Endodermal cell (in vitro differentiated cells): Measurements from ENCODE around the gene EOGT. TPM values are rescaled to one million over a fixed set of nuclear protein-coding genes. Genes with fewer than 3 reads are reported as not detected.

ENCODE experiments used
- DNase-seq: peaks from one replicate; pipeline ENCODE4 v3.0.0-alpha.2; 2017
- H3K27ac ChIP-seq: 2 replicates; pipeline ENCODE4 v1.5.1; 2013; ENCODE audit warnings: mild to moderate bottlenecking, low read depth, low read length, moderate library complexity
- H3K27me3 ChIP-seq: 2 replicates; pipeline ENCODE4 v1.6.1; 2013; ENCODE audit warnings: mild to moderate bottlenecking, low read length, moderate library complexity; ENCODE audit not compliant: insufficient read depth, control insufficient read depth, poor library complexity, severe bottlenecking
- H3K36me3 ChIP-seq: 2 replicates; pipeline ENCODE4 v1.7.0; 2013; ENCODE audit warnings: mild to moderate bottlenecking, low read length, moderate library complexity; ENCODE audit not compliant: control insufficient read depth, insufficient read depth
- H3K4me1 ChIP-seq: one replicate; pipeline ENCODE4 v1.7.0; 2013; ENCODE audit warnings: low read length; ENCODE audit not compliant: control insufficient read depth, insufficient read depth
- H3K4me3 ChIP-seq: 2 replicates; pipeline ENCODE4 v1.5.1; 2013; ENCODE audit warnings: mild to moderate bottlenecking, low read length, moderate library complexity
- H3K9ac ChIP-seq: 2 replicates; pipeline ENCODE4 v1.6.1; 2013; ENCODE audit warnings: mild to moderate bottlenecking, low read length, moderate library complexity; ENCODE audit not compliant: poor library complexity, severe bottlenecking; ENCODE audit errors: extremely low read depth
- H3K9me3 ChIP-seq: 2 replicates; pipeline ENCODE4 v1.6.1; 2013; ENCODE audit warnings: mild to moderate bottlenecking, low read length, moderate library complexity; ENCODE audit not compliant: control insufficient read depth
- H3K27ac Mint-ChIP-seq: 2 replicates; pipeline ENCODE4 v1.8.0; 2020; ENCODE audit warnings: mixed read lengths
- H3K27me3 Mint-ChIP-seq: 2 replicates; pipeline ENCODE4 v1.8.0; 2021; ENCODE audit warnings: mild to moderate bottlenecking, mixed read lengths; ENCODE audit not compliant: insufficient read depth
- H3K36me3 Mint-ChIP-seq: 2 replicates; pipeline ENCODE4 v1.8.0; 2020; ENCODE audit warnings: low read depth, mixed read lengths
- H3K4me1 Mint-ChIP-seq: 2 replicates; pipeline ENCODE4 v1.8.0; 2020; ENCODE audit warnings: mixed read lengths
- H3K4me3 Mint-ChIP-seq: 2 replicates; pipeline ENCODE4 v1.8.0; 2020; ENCODE audit warnings: mild to moderate bottlenecking, moderate library complexity, mixed read lengths
- H3K9me3 Mint-ChIP-seq: 2 replicates; pipeline ENCODE4 v1.8.0; 2020; ENCODE audit warnings: mild to moderate bottlenecking, mixed read lengths
- CTCF ChIP-seq: fragments of 200-600 bp; sonication (generic); conservative IDR thresholded peaks from 2 replicates; pipeline ENCODE4 v1.5.0; 2021; ENCODE audit warnings: antibody characterized with exemption, mild to moderate bottlenecking
- WGBS, 2 experiments: methylation state at CpG; one replicate each; pipeline versions ENCODE4 v1.1.5 to v1.1.7; 2013; ENCODE audit warnings: missing lambda C conversion rate in 2 of 2, mixed read lengths in 1 of 2; ENCODE audit not compliant: insufficient coverage in 1 of 2, insufficient read length in 1 of 2; 5-methylcytosine and 5-hydroxymethylcytosine counted together
- total RNA-seq, 2 donors: library from RNA; stranded (reverse); fragmentation: NEBNext Ultra II Directional in 1 of 2; extraction: Animal tissue kit (Norgen Biotek cat#: 25700) in 1 of 2; gene quantifications; 2 replicates in 1 of 2; 3 replicates in 1 of 2; pipeline ENCODE4 v1.2.1, GENCODE V29; 2021

EOGT gene
- total RNA-seq, 2 donors from 2014 or later, result 22.2 to 42.8 TPM

- no peak overlapping the region for H3K4me3 ChIP-seq
- Mint-ChIP-seq H3K9me3 (no peaks in the 10 kb centered on the region), H3K36me3 (peaks cover 24% of the 10 kb centered on the region), H3K27me3 (no peaks in the 10 kb centered on the region), H3K27ac (no peak overlapping the region), H3K4me1 (no peaks in the 10 kb centered on the region), H3K4me3 (no peak overlapping the region)
- WGBS, 2 experiments, result 90% methylated on average over 6 to 7 of the region's 7 CpGs
- H3K27me3 ChIP-seq, result peaks cover 8% of the 10 kb centered on the region
- peak; percentile 82 for DNase-seq
- H3K9ac ChIP-seq, result no peak overlapping the region
- no peaks in the 10 kb centered on the region for H3K4me1 ChIP-seq
- H3K27ac ChIP-seq, result no peak overlapping the region
- H3K9me3 ChIP-seq, result no peaks in the 10 kb centered on the region
- TF ChIP-seq CTCF, result peak; percentile 13
- peaks cover 39% of the 10 kb centered on the region for H3K36me3 ChIP-seq
Observed at GRCh38 chr3:68973639-68974038, 39.8 kb downstream of the EOGT start.

DNA sequence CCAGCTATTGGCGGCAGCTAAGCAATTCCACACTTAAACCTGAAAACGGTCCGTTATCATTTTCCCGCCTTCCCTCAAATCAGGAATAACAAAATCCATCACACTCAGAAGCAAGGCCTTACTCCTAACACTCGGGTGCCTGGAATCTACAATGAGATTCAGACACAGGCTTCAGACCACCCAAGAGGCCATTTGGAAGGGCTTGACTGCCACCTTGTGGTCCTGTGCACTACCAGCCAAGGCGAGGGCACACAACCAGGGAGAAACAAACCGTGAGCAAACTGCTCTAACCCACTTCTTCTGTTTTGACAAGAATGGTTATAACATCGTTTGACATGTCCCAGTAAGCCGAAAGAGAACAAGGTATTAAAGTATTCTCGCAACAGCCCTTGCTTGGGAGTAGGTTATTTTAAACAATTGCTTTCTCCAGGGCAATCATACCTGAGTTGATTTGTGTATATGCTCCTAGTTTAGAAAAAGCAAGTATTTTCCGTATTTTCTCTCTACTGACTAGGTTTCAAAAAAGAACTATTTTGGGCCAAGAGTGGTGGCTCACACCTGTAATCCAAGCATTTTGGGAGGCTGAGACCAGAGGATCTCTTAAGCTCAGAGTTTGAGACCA, 41.0 kb downstream of the EOGT start:
- Histone ChIP-seq H3K36me3 (peaks cover 28% of the 10 kb centered on the region), H3K27ac (no peak overlapping the region), H3K9me3 (no peaks in the 10 kb centered on the region), H3K4me1 (no peaks in the 10 kb centered on the region), H3K4me3 (no peak overlapping the region), H3K9ac (no peak overlapping the region), H3K27me3 (peaks cover 8% of the 10 kb centered on the region)
- Mint-ChIP-seq H3K27ac (no peak overlapping the region), H3K9me3 (no peaks in the 10 kb centered on the region), H3K27me3 (no peaks in the 10 kb centered on the region), H3K36me3 (peaks cover 15% of the 10 kb centered on the region), H3K4me1 (no peaks in the 10 kb centered on the region), H3K4me3 (no peak overlapping the region)
- DNase-seq, result peak; percentile 95
- peak; percentile 95 for TF ChIP-seq CTCF
- WGBS, 2 experiments, result 32 to 35% methylated on average over 8 to 11 of the region's 11 CpGs

- Histone ChIP-seq H3K4me1 (no peaks in the 10 kb centered on the region), H3K27me3 (peaks cover 8% of the 10 kb centered on the region), H3K4me3 (no peak overlapping the region), H3K27ac (no peak overlapping the region), H3K9me3 (no peaks in the 10 kb centered on the region), H3K9ac (no peak overlapping the region), H3K36me3 (no peaks in the 10 kb centered on the region)
- H3K36me3 Mint-ChIP-seq, result no peaks in the 10 kb centered on the region
- no peaks in the 10 kb centered on the region for H3K9me3 Mint-ChIP-seq
- H3K4me1 Mint-ChIP-seq, result no peaks in the 10 kb centered on the region
- DNase-seq, result no peak
- no peak for TF ChIP-seq CTCF
- no peaks in the 10 kb centered on the region for H3K27me3 Mint-ChIP-seq
- H3K27ac Mint-ChIP-seq, result no peak overlapping the region
- 80 to 92% methylated on average over 1 to 2 of the region's 2 CpGs for WGBS, 2 experiments
- no peak overlapping the region for H3K4me3 Mint-ChIP-seq
Observed at GRCh38 chr3:68964694-68965093, 48.8 kb downstream of the EOGT start.
